Body of pancreas (tissue), 4 donors: ENCODE measurements around the gene ACAD9.

Source experiments
- CTCF ChIP-seq, 7 experiments: fragments of 450-650 bp in 4 of 7; fragments of 200-600 bp in 3 of 7; sonication (generic) in 3 of 7; IDR thresholded peaks; one replicate each; pipeline ENCODE4 v1.5.1; 2016 to 2019; ENCODE audit warnings: antibody characterized with exemption in 7 of 7
- POLR2A ChIP-seq, 3 donors: fragments of 450-650 bp; IDR thresholded peaks; one replicate each; pipeline ENCODE4 v1.6.1; 2016; ENCODE audit warnings: antibody characterized with exemption in 3 of 3, mild to moderate bottlenecking in 2 of 3

- TF ChIP-seq CTCF (IDR thresholded peaks at IDR 0.05) (no peak), POLR2A (IDR thresholded peaks at IDR 0.05) (no peak)
These were observed 2.2 kb downstream of the ACAD9 start for GRCh38 chr3:128881576-128881975.
